ENCODE measurements around the gene S100A2.

S100A2 gene

DNA sequence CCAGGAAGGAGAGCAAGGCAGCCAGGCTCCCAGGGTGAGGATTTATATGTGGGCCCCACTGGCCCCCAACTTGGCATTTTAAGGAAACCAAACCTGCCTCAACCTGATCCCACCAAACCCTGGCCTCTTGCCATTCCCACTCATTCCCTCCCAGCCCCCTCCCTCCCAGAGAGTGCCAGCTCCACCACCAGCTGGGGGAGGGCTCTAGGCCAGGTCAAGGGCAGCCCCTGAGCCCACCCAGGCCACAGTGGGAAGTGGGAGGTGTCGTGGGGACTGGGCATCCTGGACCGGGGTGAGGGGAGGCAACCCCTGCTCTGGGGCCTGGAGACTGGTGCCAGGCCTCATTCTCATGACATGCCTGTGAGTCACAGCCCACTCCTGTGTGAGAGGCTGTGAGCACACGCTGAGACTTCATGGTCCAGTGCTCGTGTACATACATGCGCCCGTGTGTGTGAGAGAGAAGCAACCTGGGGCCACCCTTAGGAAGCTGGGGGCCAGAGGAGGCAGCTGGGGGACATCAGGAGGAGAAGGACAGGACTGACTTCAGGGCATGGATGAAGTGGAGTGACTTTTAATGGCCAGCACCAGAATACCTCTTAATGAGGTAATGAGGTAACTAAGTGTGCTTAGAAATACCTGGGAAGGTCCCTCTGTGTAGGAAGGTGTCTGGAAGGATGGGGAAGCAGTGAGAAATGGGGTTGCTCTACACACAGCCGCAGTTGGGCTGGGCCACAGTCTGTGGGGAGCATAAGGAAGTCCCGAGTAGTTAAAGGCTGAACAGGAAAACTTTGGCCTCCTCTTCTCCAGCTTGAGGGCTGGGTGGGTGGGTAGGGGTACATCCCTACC, at the start of gene S100A2:
Gene S100A2, minus strand, starts transcription at position 316 of the 846 bp plus-strand sequence. CDS start 1,967 bp downstream, outside the sequence.
- peak; percentile 26 for DNase-seq (ENCODE audit: low read depth)

GRCh38 chr1:153615406-153615805, 49.8 kb upstream of the S100A2 start:
- no peak for DNase-seq (ENCODE audit: low read depth)

- no peak for DNase-seq (ENCODE audit: low read depth)
Observed at GRCh38 chr1:153614906-153615305, 49.3 kb upstream of the S100A2 start.

- no peak for DNase-seq (ENCODE audit: low read depth)
Observed at GRCh38 chr1:153614189-153614900, 48.7 kb upstream of the S100A2 start.

DNA sequence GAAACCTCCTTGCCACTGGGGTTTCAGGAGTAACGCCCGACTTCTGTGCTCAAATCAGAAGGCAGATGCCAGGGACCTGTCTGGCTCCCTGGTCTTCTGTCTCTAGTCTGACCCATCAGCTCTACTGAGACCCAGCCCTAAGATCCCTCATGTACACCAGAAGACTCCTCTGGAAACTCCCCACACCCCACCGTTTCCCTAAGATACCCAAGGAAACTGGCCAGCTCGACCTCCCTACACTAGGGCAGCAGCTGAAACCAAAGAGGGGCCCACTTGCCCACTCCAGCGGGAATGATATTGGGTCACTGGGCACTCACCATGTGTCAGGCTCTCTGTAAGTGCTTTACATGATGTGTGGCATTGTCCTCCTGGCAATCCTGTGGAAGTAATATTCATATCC, 47.8 kb upstream of the S100A2 start:
- DNase-seq (ENCODE audit: low read depth), result no peak

- DNase-seq (ENCODE audit: low read depth), result no peak
Observed at GRCh38 chr1:153612755-153613331, 47.2 kb upstream of the S100A2 start, which contains the start of gene S100A16. Gene S100A16, minus strand, starts transcription at chr1:153613137. Its CDS starts 4,986 bp downstream, at chr1:153608151.

DNA sequence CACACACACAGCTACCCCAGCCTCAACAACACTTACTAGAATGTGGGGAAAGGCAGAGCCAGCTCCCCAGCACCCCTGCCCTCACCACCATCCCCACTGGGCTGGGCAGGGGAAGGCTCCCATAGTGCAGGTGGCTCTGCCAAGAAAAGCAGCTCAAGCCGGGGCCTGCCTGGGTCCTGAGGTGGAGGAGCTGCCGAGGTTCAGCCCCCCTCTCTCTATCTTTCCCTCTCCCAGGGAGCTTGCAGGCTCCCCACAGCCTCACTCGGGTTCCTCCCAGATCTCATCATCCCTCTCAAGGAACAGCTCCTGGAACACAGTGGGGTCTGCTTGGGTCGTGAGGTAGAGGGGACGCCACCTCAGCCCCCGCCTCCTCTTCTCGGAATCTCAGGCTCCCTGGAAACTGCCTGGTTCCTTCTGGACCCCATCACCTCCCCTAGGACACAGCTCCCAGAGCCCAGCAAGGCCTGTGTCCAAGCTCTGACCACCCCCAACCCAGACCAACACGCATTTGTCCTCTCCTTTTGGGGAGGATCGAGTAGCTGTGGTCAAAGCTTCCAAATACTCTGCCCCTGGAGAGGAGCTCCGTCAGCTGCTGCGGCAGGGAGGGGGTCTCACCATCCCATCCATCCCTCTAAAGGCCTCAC, 46.6 kb upstream of the S100A2 start:
- no peak for DNase-seq (ENCODE audit: low read depth)

GRCh38 chr1:153611356-153611755, 45.7 kb upstream of the S100A2 start:
- no peak for DNase-seq (ENCODE audit: low read depth)

DNA sequence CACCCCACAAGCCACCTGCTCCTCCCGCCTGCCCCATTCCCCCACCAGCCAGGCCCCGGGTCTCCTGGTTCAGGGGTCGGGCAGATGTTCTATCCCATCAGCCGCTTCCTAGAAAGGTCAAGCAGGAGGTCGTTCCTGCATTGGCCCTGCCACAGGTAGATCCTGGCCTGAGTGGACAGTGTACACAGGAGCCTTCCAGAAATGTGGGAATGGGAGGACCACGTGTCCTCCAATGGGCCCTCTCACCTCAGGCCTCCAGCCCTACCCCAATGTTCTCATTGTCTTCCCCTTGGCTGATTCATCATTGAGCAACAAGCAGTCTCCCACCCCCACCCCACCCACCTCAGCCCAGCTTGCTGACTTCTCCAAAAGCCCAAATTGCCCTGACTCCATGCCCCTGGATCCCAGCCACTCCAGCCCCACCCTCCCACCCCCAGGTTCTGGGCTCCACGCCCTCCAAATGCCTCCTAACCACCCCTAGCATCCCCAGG, 45.2 kb upstream of the S100A2 start:
- DNase-seq (ENCODE audit: low read depth), result no peak

- no peak for DNase-seq (ENCODE audit: low read depth)
Observed at GRCh38 chr1:153610334-153610733, 44.7 kb upstream of the S100A2 start.

DNA sequence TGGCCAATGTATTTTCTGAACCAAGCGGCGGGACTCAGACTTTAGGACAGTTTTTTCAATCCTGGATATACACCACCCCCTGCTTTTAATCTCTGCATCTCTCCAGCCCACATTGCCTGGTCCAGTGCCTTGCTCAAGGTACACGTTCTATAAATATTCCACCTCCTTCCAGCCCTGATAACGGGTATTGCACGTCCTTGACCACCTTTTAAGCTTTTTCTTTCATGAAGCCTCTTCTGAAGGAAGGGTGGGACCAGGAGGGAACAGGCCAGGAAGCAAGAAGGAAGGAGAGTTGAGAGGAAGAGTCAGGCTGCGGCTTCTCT, 43.9 kb upstream of the S100A2 start:
- DNase-seq (ENCODE audit: low read depth), result no peak

- DNase-seq (ENCODE audit: low read depth), result no peak
Observed at GRCh38 chr1:153608742-153609584, 43.3 kb upstream of the S100A2 start.

GRCh38 chr1:153608089-153608682, 42.5 kb upstream of the S100A2 start:
- no peak for DNase-seq (ENCODE audit: low read depth)

DNA sequence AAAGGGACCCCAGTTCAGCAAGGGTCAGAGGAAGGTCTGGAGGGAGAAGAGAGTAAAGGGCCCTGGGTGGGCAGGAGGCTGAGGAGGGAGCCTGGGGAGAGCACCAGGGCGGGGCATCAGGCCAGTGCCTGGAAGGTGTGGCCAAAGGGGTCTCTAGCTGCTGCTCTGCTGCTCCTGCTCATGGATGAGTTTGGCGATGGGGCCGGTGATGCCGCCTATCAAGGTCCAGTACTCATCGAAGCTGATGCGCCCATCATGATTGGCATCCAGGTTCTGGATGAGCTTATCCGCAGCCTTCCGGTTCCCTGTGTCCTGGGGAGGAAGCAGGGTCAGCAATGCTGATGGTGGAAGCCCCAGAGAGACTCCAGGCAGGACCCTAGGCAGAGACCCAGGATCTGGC, 41.7 kb upstream of the S100A2 start:
- DNase-seq (ENCODE audit: low read depth), result no peak

DNA sequence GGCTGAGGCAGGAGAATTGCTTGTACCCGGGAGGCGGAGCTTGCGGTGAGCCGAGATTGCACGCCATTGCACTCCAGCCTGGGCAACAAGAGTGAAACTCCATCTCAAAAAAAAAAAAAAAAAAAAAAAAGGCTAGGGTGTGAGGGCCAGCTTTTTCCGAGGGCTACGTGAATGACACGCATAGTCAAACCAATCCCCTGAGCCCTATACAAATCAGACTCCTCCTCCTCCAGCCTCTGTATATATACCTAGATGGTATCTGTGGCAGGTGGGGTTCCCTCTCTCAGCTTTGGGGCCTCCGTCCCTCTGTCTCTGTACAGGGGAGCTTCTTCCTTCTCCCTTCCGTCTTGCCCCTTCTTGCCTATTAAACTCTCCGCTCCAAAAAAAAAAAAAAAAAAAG, 40.5 kb upstream of the S100A2 start:
- no peak for DNase-seq (ENCODE audit: low read depth)

DNA sequence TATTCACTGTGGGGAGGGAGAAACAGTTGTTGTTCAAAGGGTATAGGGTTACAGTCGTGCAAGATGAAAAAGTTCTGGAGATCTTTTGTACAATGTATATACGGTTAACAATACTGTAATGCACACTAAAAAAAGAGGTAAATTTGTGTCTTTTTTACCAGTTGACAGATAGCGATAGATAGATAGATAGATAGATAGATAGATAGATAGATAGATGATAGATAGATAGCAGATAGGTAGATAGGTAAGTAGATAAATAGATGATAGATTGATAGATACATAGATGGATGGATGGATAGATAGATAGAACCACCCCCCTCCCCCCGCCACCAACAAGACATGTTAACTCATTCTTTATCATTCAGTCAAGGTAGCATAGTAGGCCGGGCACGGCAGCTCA, 37.1 kb upstream of the S100A2 start:
- DNase-seq (ENCODE audit: low read depth), result no peak

- DNase-seq (ENCODE audit: low read depth), result no peak
Observed at GRCh38 chr1:153599847-153600246, 34.2 kb upstream of the S100A2 start.

- no peak for DNase-seq (ENCODE audit: low read depth)
Observed at GRCh38 chr1:153598309-153599172, 32.9 kb upstream of the S100A2 start.

DNA sequence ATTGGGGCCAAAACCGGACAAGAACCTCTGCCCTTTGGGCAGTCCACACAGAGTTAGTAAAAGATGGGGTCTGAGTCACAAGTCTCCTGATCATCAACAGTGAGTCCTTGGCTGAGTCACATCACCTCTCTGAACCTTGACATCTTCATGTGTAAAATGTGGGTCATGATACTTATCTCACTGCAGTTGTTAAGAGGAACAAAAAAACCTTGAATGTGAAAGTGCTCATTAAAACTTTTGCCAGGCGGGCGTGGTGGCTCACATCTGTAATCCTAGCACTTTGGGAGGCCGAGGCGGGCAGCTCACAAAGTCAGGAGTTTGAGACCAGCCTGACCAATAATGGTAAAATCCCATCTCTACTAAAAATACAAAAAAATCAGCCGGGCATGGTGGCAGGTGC, 31.6 kb upstream of the S100A2 start:
- DNase-seq (ENCODE audit: low read depth), result no peak

DNA sequence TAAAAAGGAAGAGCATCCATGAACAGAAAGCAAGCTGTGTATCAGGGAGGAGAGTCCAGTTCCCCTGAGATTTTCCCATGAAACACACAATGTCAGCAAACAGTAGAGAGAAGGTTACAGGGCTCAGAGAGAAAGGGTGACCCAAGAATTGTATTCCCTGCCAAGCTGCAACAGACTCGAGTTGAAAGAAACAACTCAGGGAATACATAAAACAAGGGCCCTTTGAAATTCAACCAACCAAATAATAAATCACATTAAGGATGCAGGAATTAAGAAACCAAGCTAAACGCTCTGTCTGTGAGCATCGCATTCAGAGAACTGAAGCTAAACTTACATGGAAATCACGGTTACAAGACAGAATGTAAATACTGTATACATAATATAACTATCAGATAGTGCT, 27.1 kb upstream of the S100A2 start:
- DNase-seq (ENCODE audit: low read depth), result no peak

All from T-helper 22 cell (primary cell).